ENCODE measurements around the gene SAFB.

Gene SAFB

GRCh38 chr19:5622465-5623396, at the start of gene SAFB, which contains the start of gene SAFB2:
Gene SAFB, plus strand, starts transcription at chr19:5623083. Its CDS starts 123 bp downstream, at chr19:5623206.
Gene SAFB2, minus strand, starts transcription at chr19:5622776. Its CDS starts 61 bp downstream, at chr19:5622715.
- peak within 1 kb of the TSS; percentile 100 for H3K27ac Mint-ChIP-seq (ENCODE audit: low read depth)
- H3K27me3 Mint-ChIP-seq = no peaks in the 10 kb centered on the region
- H3K4me1 Mint-ChIP-seq = peaks cover 74% of the 10 kb centered on the region
- ATAC-seq (replicated peaks; ENCODE audit: extremely low read depth, poor library complexity, severe bottlenecking) (peak; percentile 84), DNase-seq (ENCODE audit: low spot score in 2 of 2) (peak; percentile 97 to 100)
- H3K4me3 Mint-ChIP-seq = peak within 1 kb of the TSS; percentile 100
- peaks cover 63% of the 10 kb centered on the region for H3K36me3 Mint-ChIP-seq (ENCODE audit: insufficient read depth)
- no peaks in the 10 kb centered on the region for H3K9me3 Mint-ChIP-seq

- Mint-ChIP-seq H3K9me3 (no peaks in the 10 kb centered on the region), H3K4me3 (no peak overlapping the region), H3K36me3 (ENCODE audit: insufficient read depth) (peaks cover 2% of the 10 kb centered on the region), H3K4me1 (peaks cover 12% of the 10 kb centered on the region), H3K27ac (ENCODE audit: low read depth) (no peak overlapping the region), H3K27me3 (no peaks in the 10 kb centered on the region)
- ATAC-seq (replicated peaks; ENCODE audit: extremely low read depth, poor library complexity, severe bottlenecking) (no peak), DNase-seq (ENCODE audit: low spot score in 2 of 2) (no peak)
These were observed 47.3 kb upstream of the SAFB start for GRCh38 chr19:5575590-5575989.

GRCh38 chr19:5578097-5578846, 44.6 kb upstream of the SAFB start:
- Mint-ChIP-seq H3K27me3 (no peaks in the 10 kb centered on the region), H3K27ac (ENCODE audit: low read depth) (peak overlapping the region; percentile 81)

GRCh38 chr19:5579286-5579685, 43.6 kb upstream of the SAFB start:
- ATAC-seq (replicated peaks; ENCODE audit: extremely low read depth, poor library complexity, severe bottlenecking) = no peak
- H3K9me3 Mint-ChIP-seq = no peaks in the 10 kb centered on the region
- H3K36me3 Mint-ChIP-seq (ENCODE audit: insufficient read depth) = peaks cover 10% of the 10 kb centered on the region
- H3K4me3 Mint-ChIP-seq = no peak overlapping the region
- H3K27ac Mint-ChIP-seq (ENCODE audit: low read depth) = peak overlapping the region; percentile 35
- H3K27me3 Mint-ChIP-seq = no peaks in the 10 kb centered on the region
- DNase-seq (ENCODE audit: low spot score in 2 of 2) = no peak
- H3K4me1 Mint-ChIP-seq = peaks cover 12% of the 10 kb centered on the region

More at GRCh38 chr19:5578097-5578846, 44.6 kb upstream of the SAFB start:
- Mint-ChIP-seq H3K4me3 (peak overlapping the region; percentile 4), H3K4me1 (peaks cover 12% of the 10 kb centered on the region), H3K9me3 (no peaks in the 10 kb centered on the region), H3K36me3 (ENCODE audit: insufficient read depth) (peaks cover 5% of the 10 kb centered on the region)
- peak; percentile 39 to 65 for DNase-seq (ENCODE audit: low spot score in 2 of 2)
- peak; percentile 65 for ATAC-seq (replicated peaks; ENCODE audit: extremely low read depth, poor library complexity, severe bottlenecking)

- H3K36me3 Mint-ChIP-seq (ENCODE audit: insufficient read depth) = peaks cover 10% of the 10 kb centered on the region
- H3K27ac Mint-ChIP-seq (ENCODE audit: low read depth) = peak overlapping the region; percentile 35
- H3K27me3 Mint-ChIP-seq = no peaks in the 10 kb centered on the region
- H3K4me3 Mint-ChIP-seq = no peak overlapping the region
- H3K4me1 Mint-ChIP-seq = peaks cover 12% of the 10 kb centered on the region
- DNase-seq (ENCODE audit: low spot score in 2 of 2) = no peak
- ATAC-seq (replicated peaks; ENCODE audit: extremely low read depth, poor library complexity, severe bottlenecking) = no peak
- no peaks in the 10 kb centered on the region for H3K9me3 Mint-ChIP-seq
These were observed 43.2 kb upstream of the SAFB start for GRCh38 chr19:5579697-5580096.

GRCh38 chr19:5580161-5580571, 42.7 kb upstream of the SAFB start:
- Mint-ChIP-seq H3K36me3 (ENCODE audit: insufficient read depth) (peaks cover 12% of the 10 kb centered on the region), H3K9me3 (no peaks in the 10 kb centered on the region), H3K4me1 (peaks cover 12% of the 10 kb centered on the region), H3K27ac (ENCODE audit: low read depth) (no peak overlapping the region), H3K27me3 (no peaks in the 10 kb centered on the region), H3K4me3 (no peak overlapping the region)
- DNase-seq (ENCODE audit: low spot score in 2 of 2) (no peak), ATAC-seq (replicated peaks; ENCODE audit: extremely low read depth, poor library complexity, severe bottlenecking) (no peak)

GRCh38 chr19:5585461-5586299, 37.2 kb upstream of the SAFB start:
- no peaks in the 10 kb centered on the region for H3K9me3 Mint-ChIP-seq
- peak overlapping the region; percentile 31 for H3K4me3 Mint-ChIP-seq
- no peak for DNase-seq (ENCODE audit: low spot score in 2 of 2)
- peaks cover 5% of the 10 kb centered on the region for H3K4me1 Mint-ChIP-seq
- H3K27me3 Mint-ChIP-seq = no peaks in the 10 kb centered on the region
- peaks cover 46% of the 10 kb centered on the region for H3K36me3 Mint-ChIP-seq (ENCODE audit: insufficient read depth)
- no peak for ATAC-seq (replicated peaks; ENCODE audit: extremely low read depth, poor library complexity, severe bottlenecking)
- peak overlapping the region; percentile 67 for H3K27ac Mint-ChIP-seq (ENCODE audit: low read depth)

GRCh38 chr19:5586300-5587070, 36.4 kb upstream of the SAFB start:
- Mint-ChIP-seq H3K9me3 (no peaks in the 10 kb centered on the region), H3K36me3 (ENCODE audit: insufficient read depth) (peaks cover 52% of the 10 kb centered on the region), H3K27ac (ENCODE audit: low read depth) (peak overlapping the region; percentile 67), H3K4me3 (no peak overlapping the region), H3K4me1 (peaks cover 5% of the 10 kb centered on the region), H3K27me3 (no peaks in the 10 kb centered on the region)
- DNase-seq (ENCODE audit: low spot score in 2 of 2) (no peak), ATAC-seq (replicated peaks; ENCODE audit: extremely low read depth, poor library complexity, severe bottlenecking) (peak; percentile 40)

GRCh38 chr19:5587071-5587455, 35.8 kb upstream of the SAFB start:
- peak overlapping the region; percentile 67 for H3K27ac Mint-ChIP-seq (ENCODE audit: low read depth)
- ATAC-seq (replicated peaks; ENCODE audit: extremely low read depth, poor library complexity, severe bottlenecking) (no peak), DNase-seq (ENCODE audit: low spot score in 2 of 2) (no peak)
- H3K27me3 Mint-ChIP-seq = no peaks in the 10 kb centered on the region
- peaks cover 58% of the 10 kb centered on the region for H3K36me3 Mint-ChIP-seq (ENCODE audit: insufficient read depth)
- no peak overlapping the region for H3K4me3 Mint-ChIP-seq
- H3K9me3 Mint-ChIP-seq = no peaks in the 10 kb centered on the region
- peaks cover 5% of the 10 kb centered on the region for H3K4me1 Mint-ChIP-seq

- Mint-ChIP-seq H3K36me3 (ENCODE audit: insufficient read depth) (peaks cover 60% of the 10 kb centered on the region), H3K4me3 (no peak overlapping the region), H3K9me3 (no peaks in the 10 kb centered on the region), H3K4me1 (peaks cover 5% of the 10 kb centered on the region), H3K27me3 (no peaks in the 10 kb centered on the region), H3K27ac (ENCODE audit: low read depth) (no peak overlapping the region)
- no peak for ATAC-seq (replicated peaks; ENCODE audit: extremely low read depth, poor library complexity, severe bottlenecking)
- no peak for DNase-seq (ENCODE audit: low spot score in 2 of 2)
These were observed 35.2 kb upstream of the SAFB start for GRCh38 chr19:5587661-5588060.

GRCh38 chr19:5588441-5588840, 34.4 kb upstream of the SAFB start:
- peaks cover 5% of the 10 kb centered on the region for H3K4me1 Mint-ChIP-seq
- ATAC-seq (replicated peaks; ENCODE audit: extremely low read depth, poor library complexity, severe bottlenecking) = no peak
- H3K36me3 Mint-ChIP-seq (ENCODE audit: insufficient read depth) = peaks cover 66% of the 10 kb centered on the region
- no peaks in the 10 kb centered on the region for H3K9me3 Mint-ChIP-seq
- no peak overlapping the region for H3K4me3 Mint-ChIP-seq
- H3K27ac Mint-ChIP-seq (ENCODE audit: low read depth) = no peak overlapping the region
- H3K27me3 Mint-ChIP-seq = no peaks in the 10 kb centered on the region
- DNase-seq (ENCODE audit: low spot score in 2 of 2) = no peak
